Activated gamma-delta T cell (primary cell): ENCODE measurements around the gene SNX8.

Experiments used
- DNase-seq: peaks from one replicate; lab custom pipeline; 2025; lab: John Stamatoyannopoulos, UW

SNX8 gene

DNA sequence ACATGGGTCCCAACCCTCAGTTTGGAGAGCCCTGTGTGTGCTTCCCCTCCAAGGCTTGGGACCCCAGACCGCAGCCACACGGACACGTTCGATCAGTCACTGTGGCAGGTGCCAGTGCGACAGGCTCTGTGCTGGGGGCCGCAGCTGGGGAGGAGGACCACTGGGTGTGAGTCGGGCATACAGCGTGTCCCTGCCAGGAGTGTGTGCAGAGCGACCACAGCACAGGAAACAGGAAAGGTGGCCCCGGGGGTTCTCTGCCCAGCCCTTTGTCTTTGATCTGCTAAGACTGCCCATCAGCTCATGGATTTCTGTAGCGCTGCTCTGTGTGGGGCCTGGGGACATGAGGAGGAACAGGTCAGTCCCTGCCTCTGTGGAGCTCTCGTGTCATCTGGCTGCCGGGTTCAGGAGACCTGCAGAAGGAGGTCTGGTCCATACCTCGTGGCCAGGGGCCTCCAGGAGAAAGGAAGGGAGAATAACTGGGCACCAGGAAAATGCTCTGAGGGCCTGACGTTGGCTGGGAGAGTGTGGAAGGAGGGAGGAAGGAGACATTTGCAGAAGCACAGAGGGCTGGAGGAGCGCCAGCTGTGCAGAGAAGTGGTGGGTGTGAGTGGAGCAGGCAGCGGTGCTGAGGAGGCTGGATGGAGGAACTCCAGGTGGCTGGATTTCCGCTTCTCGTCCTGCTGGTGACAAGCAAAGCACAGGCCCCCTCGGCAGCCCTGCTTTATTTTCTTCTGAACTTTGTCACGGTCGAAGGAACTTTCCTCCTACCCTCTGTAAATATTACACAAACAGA lies 68.2 kb downstream of the SNX8 start:
- no peak for DNase-seq

DNA sequence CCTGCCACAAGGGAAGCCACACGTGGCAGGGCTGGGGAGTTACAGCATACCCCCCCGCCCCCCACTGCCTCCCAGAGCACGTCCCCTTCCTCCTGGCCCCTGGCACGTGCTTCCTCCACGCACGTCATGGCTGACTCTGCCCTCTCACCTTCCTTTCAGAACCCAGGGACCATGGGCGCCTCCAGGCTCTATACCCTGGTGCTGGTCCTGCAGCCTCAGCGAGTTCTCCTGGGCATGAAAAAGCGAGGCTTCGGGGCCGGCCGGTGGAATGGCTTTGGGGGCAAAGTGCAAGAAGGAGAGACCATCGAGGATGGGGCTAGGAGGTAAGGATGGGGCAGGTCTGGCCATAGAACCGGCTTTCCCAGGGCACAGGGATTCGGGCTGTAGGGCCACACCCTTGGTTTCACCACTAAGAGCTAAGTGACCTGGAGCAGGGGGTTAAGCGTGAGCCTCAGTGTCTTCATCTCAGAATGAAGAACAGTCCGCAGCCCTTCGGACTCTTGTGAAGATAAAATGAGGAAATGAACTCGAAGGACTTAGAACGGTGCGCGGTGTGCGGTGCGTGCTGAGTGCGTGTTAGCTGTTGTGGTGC lies 69.7 kb downstream of the SNX8 start:
- DNase-seq = no peak

- no peak for DNase-seq
Observed at GRCh38 chr7:2243458-2243857, 70.8 kb downstream of the SNX8 start.

DNA sequence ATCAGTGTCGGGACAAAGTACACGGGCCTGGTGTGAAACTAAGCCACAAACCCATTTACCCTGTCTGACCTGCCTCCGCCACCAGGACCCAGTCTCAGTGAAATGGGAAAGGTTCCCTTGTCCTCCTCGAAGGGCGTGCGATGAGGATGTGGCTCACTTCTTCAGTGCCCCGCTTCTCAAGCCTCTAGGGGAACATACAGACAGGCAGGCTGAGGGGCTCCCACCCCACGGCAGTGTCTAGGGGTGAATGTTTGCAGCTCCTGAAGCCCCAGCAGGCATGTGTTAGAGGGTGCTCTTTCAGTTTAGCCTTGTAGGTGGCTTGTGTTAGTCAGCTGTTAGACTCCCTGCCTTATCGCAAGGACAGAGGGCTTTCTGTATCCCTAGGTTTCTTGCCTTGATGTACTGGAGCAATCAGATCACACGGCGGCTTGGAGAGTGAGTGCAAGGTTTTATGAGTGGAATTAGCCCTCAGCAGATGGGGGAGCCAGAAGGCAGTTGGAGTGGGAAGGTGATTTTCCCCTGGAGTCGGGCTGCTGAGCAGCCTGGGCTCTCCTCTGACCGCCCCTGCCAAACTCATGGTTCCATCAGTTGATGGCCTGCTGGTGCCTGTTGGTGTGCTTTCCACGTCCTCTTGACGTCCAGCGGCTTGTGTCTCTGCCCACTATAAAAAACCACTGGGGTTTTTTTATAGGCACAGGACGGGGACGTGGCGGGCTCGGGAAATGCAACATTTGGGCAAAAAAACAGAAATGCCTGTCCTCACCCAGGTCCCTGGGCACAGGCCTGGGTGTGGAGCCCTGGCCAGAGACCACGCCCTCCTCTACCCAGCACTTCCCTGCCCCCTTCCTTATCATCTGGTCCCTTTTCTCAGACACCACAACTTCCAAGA lies 71.5 kb downstream of the SNX8 start:
- DNase-seq = no peak

GRCh38 chr7:2241580-2242540 lies 72.4 kb downstream of the SNX8 start, which contains the start of the genes MRM2 and NUDT1:
Gene MRM2, minus strand, starts transcription at chr7:2242205. Its CDS starts 36 bp downstream, at chr7:2242169.
Gene NUDT1, plus strand, starts transcription at chr7:2242226. Its CDS starts 2,349 bp downstream, at chr7:2244575.
- peak; percentile 45 for DNase-seq

DNA sequence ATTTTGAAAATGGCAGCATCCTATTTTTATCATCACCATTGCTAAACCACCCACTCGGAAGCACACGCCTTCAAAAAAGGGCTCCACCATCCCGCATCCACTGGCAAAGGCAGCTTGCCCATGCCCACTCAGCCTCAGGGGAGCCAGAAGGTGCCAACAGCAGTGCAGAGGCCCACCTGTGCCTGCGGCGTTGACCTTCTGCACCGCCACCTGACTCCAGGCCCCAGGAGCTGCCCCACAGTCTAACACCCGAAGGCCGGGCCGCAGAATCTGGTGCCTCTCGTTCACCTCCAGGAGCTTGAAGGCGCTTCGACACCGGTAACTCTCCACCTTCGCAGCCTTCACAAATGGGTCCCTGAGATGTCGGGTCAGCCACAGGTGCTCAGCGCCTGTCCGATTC lies 75.0 kb downstream of the SNX8 start:
- no peak for DNase-seq

GRCh38 chr7:2237109-2237602 lies 77.1 kb downstream of the SNX8 start:
- DNase-seq = no peak

DNA sequence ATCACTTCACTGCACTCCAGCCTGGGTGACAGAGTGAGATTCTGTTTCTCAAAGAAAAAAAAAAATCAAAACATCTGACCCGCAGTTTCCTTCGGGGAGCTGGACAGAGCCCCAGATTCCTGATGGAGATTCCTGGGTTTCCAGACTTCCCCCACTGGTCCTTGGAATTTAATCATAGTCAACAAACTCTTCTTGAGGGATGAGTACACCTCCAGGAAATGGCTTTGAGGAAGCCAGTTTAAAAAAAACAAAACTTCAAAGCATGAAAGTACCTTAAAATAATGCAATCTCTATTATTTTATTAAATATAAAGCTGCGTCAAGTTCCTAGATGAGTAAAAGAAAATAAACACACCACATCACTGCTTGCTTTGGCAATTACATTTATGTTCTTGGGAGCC lies 80.3 kb downstream of the SNX8 start:
- no peak for DNase-seq

GRCh38 chr7:2232766-2233520 lies 81.3 kb downstream of the SNX8 start, which contains the start of gene MAD1L1:
Gene MAD1L1, minus strand, starts transcription at chr7:2232945. Its CDS starts 2,812 bp downstream, at chr7:2230133.
- peak; percentile 80 for DNase-seq

GRCh38 chr7:2231992-2232765 lies 82.1 kb downstream of the SNX8 start:
- no peak for DNase-seq

- DNase-seq = no peak
Observed at GRCh38 chr7:2230882-2231281, 83.4 kb downstream of the SNX8 start.

DNA sequence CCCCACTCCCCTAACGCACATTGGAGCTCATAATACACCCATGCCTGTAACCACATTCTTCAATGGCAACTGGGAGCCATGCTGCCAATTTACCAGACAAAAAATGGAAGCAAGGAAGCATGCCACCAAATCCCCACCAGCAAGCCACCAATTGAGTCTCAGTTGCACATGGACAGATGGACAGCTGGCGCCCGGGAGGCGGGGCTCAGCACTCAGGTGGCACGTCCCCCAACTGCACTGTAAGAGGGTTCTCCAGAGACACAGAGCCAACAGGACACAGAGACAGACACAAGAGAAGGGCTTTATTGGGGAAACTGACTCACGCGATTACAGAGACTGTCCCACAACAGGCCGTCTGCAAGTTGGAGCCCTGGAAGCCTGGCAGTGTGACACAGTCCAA lies 84.0 kb downstream of the SNX8 start:
- DNase-seq = no peak

GRCh38 chr7:2229467-2229866 lies 84.8 kb downstream of the SNX8 start:
- DNase-seq = no peak

DNA sequence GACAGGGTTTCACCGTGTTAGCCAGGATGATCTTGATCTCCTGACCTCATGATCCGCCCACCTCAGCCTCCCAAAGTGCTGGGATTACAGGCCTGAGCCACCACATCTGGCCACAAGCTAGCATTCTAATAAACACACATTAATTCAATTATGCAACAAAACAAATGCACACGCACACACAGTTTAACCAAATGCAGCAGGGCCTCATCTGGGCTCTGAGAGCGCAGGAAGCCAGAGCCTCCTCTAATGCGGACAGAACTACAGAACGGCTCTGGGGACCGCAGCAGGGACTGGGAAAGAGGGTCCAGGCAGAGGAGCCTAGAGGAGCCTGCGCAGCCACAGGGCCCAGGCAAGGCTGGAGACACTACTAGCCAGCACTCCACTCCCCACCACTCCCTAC lies 85.3 kb downstream of the SNX8 start:
- DNase-seq = no peak

DNA sequence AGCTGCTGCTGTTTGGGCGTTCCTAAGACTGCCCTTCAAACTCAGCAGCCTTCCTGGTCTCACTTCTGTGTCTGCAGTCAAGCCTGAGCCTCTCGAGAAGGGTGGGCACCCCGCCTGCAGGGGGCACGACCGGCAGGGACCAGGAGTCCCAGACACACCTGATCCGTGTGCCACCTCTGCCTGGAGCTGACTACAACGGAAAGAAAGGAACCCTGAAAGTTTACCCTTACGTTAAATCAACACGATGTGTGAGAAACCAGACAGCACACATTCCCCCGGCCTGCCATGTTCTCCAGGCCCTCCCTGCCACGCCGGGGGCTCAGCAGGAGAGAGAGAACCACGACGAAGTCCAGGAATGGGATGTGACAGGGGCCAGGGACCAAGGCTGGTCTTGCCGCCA lies 86.5 kb downstream of the SNX8 start:
- DNase-seq = no peak

GRCh38 chr7:2225830-2226229 lies 88.4 kb downstream of the SNX8 start:
- no peak for DNase-seq

DNA sequence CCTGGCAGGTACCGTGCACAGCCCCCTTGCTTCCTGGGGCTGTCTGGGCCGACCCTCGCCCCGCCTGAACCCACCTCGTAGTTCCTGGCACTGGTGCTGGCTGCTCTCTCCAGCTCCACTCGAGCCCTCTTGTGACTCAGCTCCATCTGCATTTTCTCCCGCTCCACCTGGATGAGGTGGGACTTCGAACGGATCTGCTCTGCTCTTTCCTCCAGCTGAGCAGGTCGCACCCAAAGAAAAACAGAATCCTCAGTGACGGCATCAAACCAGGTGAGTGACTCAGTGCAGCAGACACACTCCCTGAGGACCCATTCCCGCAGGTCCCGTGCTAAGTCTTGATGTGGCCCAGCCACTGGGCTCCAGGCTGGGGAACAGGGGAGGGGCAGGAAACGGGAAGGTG lies 88.9 kb downstream of the SNX8 start:
- no peak for DNase-seq

DNA sequence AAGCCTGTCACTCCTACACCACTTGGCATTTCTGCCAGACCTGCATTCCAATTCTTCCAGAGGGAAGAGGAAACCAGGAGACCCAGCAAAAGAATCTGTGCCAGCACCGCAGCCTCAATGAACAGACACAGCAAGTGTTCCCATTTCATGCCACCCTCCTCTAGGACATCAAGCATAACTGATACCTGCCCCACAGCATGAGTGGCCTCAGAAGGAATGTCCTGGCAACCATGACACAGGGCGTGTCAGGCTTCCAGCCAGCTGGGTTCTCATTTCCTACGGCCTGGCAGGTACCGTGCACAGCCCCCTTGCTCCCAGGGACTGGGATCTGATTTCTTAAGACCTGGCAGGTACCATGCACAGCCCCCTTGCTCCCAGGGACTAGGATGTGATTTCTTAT lies 89.3 kb downstream of the SNX8 start:
- DNase-seq = no peak

GRCh38 chr7:2224491-2224928 lies 89.7 kb downstream of the SNX8 start:
- no peak for DNase-seq
